HG03442 (cell line): ENCODE data around the gene CTSL.

Experiments
- ATAC-seq: cut with Tn5 transposase; IDR thresholded peaks from one replicate; pipeline ENCODE4 v1.9.1; 2021; ENCODE audit warnings: mild to moderate bottlenecking, moderate library complexity; ENCODE audit not compliant: unreplicated experiment

The CTSL gene

DNA sequence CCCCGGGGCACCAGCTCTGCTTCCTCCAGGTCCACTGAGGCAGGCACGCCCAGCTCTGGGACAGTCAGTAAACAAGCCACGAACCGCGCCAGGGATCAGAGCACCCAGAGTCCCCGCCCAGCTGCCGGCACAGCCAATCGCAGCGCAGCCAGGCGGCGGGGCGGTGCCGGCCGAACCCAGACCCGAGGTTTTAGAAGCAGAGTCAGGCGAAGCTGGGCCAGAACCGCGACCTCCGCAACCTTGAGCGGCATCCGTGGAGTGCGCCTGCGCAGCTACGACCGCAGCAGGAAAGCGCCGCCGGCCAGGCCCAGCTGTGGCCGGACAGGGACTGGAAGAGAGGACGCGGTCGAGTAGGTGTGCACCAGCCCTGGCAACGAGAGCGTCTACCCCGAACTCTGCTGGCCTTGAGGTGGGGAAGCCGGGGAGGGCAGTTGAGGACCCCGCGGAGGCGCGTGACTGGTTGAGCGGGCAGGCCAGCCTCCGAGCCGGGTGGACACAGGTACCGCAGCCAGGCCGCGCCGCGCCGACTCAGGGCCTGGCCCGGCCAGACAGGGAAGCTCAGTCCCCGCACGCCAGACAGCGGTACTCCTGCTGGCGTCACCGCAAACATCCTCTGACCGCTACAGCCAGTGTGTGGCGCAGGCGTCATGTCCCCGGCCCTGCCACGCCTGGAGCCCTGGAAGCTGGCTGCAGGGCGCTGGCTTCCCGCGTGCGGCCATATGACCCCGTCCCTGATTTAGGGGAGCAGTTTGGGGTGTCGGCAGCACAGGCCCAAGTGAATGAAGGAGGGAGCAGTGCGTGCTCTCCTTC is at the start of gene CTSL:
CTSL (plus strand) TSS at position 220 of the 810 bp plus-strand sequence. CDS start 1,485 bp downstream, outside the sequence.
- no peak for ATAC-seq

DNA sequence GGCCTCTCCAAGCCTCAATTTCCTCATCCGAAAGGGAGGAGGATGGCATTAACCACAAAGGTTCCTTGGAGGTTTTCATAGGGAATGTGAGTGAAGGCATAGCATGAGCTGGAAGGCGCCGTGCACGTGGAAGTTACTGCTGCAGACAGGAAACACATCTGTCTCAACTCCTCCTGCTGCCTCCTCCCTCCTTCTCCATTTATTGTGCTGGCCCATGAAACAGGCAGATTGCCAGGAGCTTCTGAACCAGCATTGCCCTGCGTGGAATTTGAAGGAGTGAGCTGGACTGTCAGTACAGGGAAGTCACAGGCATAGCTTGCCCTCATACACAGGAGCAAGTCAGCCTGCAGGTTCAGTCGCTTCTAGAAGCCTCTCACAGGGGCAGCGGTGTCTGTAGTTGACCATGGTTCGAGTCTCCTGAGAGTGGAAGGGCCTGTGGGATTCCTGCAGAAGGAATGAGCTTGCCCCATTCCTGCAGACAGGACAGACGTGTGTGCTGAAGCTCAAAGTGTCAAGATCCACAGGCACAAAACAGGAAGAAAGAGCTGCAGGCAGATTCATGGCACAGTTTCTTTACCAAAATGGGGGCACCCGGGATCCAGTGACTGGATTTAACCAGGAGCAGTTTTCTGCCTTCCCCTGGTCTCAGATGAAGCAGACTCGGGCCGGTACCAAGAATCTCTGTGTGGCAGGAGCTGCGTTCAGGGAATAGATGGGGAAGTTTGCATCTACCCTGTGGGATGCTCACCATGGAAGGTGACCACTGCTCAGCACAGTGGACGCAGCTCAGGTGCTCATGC is 48.7 kb upstream of the CTSL start:
- ATAC-seq, result no peak

DNA sequence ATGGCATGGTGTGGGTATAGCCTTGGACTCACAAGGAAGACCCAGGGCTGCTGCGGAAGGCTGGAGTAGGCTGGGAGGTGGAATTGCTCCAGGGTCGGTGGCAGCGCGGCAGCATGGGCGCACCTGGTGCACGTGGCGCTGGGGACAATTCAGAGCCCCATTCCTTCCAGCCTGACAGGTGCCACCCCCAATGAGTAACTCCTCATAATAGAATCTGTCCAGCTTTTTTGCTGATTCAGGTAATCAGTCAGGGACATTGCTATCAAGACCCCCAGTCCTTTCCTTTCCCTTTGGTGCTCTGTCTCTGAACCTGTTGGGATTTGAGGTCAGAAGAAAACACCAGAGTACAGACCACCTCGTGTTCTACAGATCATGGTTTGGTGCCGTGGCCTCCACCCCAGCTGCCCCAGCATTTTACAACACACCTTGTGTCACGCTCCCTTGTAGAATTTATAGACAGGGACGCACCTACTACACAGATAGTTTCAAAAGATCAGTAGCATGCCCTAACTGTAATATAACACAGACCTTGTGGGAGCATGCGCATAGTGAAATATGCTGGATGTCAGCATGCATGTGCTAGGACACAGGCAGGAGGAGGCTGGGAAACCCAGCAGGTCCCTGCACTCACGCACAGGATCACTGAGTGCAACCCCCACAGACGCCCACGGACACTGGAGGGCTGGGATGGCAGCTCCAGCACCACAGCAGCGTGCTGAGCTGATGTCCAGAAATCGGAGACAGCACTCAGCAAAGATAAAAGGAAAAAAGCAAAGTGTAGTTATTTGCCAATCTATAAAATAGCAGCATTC is 47.9 kb upstream of the CTSL start:
- no peak for ATAC-seq

DNA sequence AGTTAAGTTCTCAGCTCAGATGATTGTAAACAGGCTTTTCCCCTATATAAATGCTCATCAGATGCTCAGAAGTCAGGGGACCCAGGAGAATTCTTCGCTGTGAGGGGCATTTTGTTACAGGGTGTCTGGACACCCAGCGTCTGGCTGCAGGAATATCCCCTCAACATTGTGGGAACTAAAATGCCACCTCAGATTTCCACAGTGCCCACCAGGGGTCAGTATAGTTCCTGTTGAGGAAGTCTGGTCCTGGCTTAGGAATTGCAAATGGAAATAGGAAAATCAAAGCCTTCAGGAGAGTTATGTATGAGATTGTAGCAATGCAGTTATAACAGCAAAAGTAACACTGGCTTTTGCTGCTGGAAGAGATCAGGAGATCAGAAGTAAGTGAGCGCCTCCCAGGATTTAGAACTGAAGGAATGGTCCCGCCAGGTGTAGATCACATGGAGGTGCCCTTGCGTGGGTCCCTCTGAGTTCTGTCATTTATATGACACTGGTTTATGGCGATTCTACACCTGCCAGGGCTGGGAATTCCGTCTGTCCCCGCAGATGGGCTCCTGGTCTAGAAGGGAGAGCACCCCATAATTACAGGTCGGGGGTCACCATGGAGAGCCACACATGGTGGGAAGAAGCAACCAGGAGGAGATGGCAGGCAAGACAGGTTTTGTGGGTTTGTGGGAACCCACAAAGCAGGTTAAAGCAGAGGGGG is 47.1 kb upstream of the CTSL start:
- ATAC-seq, result no peak

DNA sequence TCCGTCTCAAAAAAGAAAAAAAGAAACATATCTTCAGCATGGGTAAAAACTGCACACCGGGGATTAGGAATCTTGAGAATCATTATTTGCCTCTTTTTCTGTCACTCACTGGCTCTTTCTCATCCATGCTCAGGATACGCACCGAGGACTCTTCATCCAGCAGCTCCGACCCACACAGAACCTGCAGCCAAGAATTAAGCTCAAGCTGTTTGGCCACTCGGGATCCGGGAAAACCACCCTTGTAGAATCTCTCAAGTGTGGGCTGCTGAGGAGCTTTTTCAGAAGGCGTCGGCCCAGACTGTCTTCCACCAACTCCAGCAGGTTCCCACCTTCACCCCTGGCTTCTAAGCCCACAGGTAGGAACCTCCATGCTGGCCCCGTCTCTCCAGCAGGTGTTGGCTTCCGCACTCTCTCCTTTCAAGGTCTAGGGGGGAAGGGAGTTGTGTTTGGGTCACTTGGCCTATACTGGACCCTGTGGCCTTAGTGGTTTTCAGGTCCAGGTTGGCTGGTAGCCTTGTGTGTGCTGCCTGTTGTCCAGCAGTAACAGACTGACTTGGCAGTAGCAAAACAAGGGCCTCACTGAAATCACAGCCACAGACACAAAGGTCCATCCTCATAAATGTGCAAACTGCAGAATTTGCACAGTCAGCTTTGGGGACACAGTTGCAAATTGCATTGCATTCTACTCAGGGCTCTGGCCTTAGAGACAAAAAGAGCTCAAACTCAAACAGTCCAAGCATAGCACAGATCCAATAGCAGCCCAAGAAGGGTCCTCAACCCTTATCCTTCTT is 44.5 kb upstream of the CTSL start:
- ATAC-seq, result no peak

DNA sequence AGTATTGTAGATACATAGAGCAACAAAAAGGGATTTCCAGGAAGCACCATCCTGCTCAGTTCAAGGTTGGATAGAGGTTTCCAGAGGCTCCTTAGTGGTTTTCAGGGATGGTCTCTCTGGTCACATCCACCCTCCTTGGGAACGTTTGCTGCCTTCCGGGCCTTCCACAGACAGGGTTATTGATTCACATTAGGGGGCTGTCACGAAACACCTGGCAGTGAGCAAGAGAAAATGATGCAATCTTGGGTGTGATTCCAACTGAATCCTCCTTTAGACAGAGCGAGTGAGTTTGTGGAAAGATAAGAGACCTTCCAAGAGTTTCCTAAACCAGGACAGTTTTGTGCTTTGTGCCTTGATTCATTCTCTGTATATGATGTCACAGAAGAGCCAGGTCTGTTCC is 43.8 kb upstream of the CTSL start:
- no peak for ATAC-seq

DNA sequence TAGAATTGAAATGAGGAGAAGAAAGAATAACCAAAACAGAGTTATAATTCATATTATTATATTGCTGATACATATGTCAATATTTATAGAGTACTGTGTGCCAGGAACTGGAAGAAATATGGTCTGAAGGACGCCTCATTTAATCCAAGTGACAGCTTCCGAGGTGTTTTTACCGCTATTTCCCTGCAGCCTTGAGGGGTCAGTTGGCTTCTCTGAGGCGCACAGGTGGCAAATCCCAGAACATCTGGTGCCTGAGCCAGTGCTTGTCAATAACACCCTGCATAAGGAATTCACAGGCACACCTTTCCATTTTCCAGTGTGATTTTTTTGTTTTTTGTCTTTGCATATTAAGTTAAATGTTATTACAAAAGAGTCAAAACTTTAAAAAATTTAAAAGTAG is 43.3 kb upstream of the CTSL start:
- no peak for ATAC-seq

DNA sequence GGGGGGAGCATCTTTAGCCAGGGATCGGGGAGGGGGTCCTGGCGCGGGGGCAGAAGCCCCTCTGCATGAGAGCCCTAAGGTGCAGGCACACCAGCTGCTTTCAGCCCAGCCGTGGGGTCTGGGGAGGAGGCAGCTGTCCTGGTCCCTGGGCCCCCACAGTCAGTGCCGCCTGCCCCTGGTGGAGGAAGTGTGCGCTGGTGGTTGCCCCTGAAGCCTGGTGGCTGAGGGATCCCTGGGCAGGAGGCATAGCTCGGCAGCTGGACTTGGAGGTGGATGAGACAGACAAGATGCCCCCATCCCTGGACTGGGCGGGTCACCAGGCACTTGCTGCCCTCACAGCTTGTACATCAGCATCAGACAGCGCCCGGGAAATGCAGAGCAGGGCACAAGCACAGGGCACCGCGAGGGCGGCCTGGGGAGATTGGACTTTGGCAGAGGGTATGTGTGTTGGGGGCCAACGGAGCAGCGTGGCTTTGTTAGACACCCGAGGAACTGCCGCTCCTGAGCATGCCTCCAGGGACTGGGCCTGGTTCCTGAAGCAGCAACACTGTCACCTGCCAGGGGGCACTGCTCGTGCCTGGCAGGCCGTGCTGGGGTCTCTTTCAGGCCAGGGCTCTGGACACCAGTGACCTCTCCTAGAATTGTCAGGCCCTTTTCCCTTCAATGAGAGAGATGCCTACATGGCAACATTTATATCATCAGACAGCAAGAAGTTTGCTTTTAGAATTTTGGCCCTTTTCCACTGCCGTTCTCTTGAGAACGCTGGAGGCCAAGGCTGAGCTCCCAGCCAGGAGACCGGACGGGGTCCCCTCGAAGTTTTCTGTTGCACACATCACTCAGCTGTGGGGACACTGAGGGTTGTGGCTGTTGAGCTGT is 41.9 kb upstream of the CTSL start:
- ATAC-seq, result no peak

DNA sequence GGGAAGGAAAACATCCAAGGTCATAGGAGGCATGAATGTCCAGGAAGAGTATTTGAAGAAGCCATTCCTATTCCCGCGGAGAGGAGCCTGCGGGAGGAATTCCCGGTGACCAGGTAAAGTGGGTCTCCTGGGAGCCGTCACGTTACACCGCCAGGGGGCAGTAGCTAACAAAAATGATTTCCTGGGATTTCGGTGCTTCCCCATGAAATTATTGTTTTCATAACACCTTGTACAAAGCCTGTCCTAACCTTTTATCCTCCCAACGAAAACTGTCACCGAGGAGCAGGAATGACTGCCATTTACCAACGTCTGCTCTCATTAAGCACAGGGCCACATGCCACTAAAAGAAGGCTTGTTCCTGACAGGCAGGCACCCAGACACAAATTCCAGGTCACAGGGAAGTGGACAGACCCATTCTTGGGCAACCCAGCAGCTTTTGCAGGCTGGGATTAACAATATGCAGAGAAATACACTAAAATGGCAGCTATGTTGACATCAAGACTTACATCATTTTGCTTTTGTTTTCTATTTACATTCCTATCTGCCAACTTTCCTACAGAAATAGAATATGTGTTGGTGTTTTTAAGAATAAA is 41.2 kb upstream of the CTSL start:
- no peak for ATAC-seq

DNA sequence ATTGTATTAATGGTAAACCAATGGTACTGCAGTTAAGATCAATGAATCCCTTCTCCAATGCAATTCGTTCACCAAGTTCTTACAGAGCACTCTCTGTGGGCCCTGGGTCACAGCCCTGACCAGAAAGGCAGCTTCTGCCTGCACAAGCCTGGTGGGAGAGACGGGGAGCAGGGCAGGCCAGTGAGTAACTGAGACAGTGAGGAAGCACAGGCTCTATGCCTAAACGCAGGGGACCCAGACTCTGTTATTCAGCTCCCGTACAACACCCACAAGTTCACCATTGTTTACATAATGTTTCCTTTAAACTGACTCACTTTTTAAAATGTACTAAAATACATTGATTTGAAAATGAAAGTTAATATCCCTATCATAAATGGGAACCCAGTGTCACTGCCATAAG is 40.5 kb upstream of the CTSL start:
- no peak for ATAC-seq

DNA sequence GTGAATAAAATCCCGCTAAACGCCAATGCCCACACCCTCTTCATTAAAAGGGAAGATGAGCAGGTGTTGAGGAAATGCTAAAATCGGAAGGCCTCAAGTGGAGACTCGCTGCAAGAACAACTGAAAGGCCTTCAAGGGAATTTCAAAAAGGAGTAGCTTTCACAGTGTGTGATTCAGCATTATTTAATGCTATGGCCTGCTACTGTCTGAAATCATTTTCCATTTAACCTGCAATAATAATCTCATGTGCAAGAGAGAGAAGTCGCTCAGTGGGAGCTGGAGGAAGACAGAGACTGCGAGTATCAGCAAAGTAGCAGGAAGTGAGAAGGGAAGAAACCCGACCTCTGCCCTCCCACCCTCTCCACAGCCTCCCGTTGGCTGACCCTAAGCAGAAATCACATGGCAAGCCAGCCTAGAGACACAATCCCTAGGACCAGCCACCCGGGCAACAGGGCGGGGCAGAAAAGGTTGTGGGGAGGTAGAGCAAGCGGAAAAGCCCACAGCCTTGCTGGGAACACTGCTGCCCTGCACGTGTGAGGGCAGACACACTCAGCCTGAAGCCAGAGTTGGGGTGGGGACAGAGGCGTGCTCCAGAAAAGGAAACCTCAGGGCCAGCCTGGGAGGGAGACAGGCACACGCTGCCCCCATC is 39.9 kb upstream of the CTSL start:
- no peak for ATAC-seq

DNA sequence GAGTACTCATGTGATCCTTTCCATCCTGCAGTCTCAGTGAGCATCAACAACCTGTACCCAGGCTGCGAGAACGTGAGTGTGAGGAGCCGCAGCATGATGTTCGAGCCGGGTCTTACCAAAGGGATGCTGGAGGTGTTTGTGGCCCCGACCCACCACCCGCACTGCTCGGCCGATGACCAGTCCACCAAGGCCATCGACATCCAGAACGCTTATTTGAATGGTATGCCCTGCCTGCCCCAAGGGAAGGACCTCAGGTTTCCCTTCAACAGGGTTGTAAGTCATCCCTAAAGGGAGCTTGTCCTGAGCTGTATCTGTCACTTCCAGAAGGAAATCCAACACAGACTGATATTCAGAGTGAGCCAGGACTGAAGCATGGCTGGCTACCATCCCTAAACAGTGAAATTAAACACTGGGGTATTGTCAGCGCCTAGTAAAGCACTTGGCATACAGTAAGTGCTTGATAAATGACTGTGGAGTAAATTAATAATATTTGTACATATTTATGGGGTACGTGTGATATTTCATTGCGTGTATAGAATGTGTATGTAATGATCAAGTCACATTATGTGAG is 39.3 kb upstream of the CTSL start:
- ATAC-seq, result no peak

DNA sequence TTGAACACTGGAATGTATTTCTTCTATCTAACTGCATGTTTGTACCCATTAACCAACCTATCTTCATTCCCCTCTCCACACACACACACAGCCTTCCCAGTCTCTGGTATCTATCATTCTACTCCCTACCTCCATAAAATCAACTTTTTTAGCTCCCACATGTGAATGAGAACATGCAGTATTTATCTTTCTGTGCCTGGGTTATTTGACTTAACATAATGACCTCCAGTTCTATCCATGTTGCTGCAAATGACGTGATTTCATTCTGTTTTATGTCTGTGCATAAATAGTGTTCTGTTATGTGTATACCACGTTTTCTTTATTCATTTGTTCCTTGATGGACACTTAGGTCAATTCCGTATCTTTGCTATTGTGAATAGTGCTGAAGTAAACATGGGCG is 38.7 kb upstream of the CTSL start:
- ATAC-seq, result no peak

DNA sequence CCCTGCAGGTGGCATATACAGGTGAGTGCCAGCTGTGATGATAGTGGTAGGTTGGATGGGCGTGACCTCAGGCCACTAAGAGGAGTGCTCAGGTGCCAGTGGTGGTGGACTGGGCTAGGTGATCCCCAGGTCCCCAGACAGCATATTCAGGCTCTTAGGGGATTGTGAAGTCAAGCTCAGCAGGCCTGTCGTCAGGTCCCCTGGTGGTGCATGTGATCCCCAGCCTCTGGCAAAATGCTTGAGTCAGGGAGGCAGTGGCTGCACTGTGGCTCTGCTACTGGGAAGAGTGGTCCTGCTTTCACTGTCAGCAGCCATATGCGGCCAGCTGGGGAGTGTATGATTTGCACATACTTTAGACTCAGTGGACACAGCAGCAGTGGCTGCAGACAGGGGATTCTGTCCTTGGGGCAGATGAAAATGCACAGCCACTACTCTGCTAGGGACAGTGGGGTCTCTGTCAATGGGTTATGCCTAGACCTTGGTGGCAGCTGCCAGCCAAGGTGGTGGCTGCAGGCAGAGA is 31.6 kb upstream of the CTSL start:
- ATAC-seq, result no peak

DNA sequence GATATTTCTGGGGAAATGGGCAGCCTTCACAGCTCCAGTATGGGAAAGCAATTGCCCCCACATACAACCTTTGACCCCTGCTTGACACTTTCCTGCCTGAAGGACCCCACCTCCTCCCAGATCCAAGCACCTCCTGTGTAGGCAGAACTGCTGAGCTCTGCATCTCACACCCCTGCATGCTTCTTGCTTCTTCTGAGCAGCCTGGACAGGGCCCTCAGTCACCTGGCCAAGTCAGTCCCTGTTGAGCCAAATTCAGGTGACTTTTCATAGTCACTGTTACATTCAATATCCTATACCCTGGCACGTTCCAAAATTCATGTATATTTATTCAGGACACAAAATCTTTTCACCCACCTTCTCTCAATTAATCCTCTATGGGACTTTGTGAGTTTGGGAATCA is 30.4 kb upstream of the CTSL start:
- no peak for ATAC-seq

DNA sequence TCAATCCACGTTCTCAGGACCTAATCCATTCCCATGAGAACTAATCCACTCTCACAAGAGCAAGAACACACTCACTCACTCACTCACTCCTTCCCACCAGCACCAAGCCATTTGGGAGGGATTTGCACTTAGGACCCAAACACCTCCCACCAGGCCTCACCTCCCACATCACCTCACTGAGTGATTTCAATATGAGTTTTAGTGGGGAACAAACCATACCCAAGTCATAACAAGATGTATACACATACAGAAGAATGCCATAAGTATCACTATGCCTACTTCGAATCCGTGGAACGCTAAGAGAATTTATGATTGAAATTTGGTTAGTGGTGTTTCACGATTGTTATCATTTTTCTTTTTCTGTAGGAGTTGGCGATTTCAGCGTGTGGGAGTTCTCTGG is 29.3 kb upstream of the CTSL start:
- ATAC-seq, result no peak

DNA sequence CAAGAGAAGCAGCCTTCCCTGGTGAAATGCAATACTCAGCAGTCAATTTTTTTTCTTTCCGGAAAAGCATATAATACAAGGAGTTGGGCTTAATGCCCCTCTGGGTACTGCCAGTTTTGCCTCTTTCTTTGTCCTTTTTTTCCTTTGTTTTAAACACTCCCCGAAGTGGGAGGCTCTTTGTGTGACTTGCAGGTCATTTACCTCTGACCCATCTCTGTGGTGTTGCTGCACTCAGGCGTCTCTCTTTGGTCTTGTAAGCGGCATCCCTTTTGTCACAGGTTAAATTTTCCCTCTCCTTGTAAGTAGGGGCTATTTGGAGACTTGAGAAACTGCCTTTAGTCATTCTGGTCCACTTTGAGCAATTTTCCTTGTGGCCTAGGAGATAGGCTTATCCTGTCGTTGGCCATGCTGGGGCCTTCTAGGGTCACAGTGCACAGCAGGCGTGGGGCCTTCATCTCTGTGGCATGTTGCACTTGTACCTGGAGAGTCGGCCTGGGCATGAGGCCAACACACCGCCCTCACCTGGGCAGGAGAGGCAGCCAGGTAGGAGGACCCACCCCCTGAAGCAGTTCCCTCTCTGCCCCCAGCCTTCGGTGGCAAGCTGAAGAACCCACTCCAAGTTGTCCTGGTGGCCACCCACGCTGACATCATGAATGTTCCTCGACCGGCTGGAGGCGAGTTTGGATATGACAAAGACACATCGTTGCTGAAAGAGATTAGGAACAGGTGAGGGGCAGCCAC is 27.7 kb upstream of the CTSL start:
- ATAC-seq, result no peak
